Body of pancreas (tissue), 4 donors: Measurements from ENCODE around the gene CCL13. TPM values are rescaled to one million over a fixed set of nuclear protein-coding genes. Genes with fewer than 3 reads are reported as not detected.

Source experiments
- ATAC-seq: fragments of 150-250 bp; one replicate; pipeline ENCODE4 v1.9.1; 2016
- DNase-seq, 4 donors: peaks; one replicate each; pipeline ENCODE4 v3.0.0-alpha.2; 2019
- H3K27ac ChIP-seq, 4 donors: fragments of 200-600 bp; sonication (generic); 1 replicate in 3 of 4; 2 replicates in 1 of 4; pipeline versions ENCODE4 v1.5.1 to v1.6.1; 2016 to 2019; ENCODE audit warnings: mild to moderate bottlenecking in 1 of 4, mixed read lengths in 1 of 4, moderate library complexity in 1 of 4
- H3K27me3 ChIP-seq, 2 donors: fragments of 200-600 bp; sonication (generic); one replicate each; pipeline ENCODE4 v1.6.0; 2016; ENCODE audit warnings: mild to moderate bottlenecking in 1 of 2
- H3K36me3 ChIP-seq, 2 donors: fragments of 200-600 bp; sonication (generic); replicated peaks in 1 of 2; 2 replicates each; pipeline ENCODE4 v1.5.1; 2016; ENCODE audit warnings: low read depth in 2 of 2; ENCODE audit not compliant: insufficient read depth in 1 of 2
- H3K4me1 ChIP-seq: fragments of 200-600 bp; sonication (generic); one replicate; pipeline ENCODE4 v1.6.0; 2016
- H3K4me3 ChIP-seq, 2 donors: fragments of 200-600 bp; sonication (generic); 1 replicate in 1 of 2; 2 replicates in 1 of 2; pipeline ENCODE4 v1.5.1; 2016 to 2019
- H3K9me3 ChIP-seq, 3 donors: fragments of 200-600 bp; sonication (generic); 1 replicate in 2 of 3; 2 replicates in 1 of 3; pipeline ENCODE4 v1.5.1; 2016
- POLR2A ChIP-seq, 3 donors: fragments of 450-650 bp; IDR thresholded peaks; one replicate each; pipeline ENCODE4 v1.6.1; 2016; ENCODE audit warnings: antibody characterized with exemption in 3 of 3, mild to moderate bottlenecking in 2 of 3
- WGBS, 2 donors: methylation state at CpG; one replicate each; pipeline ENCODE4 v1.1.5; 2017; 5-methylcytosine and 5-hydroxymethylcytosine counted together
- intact Hi-C: fragments of 100-400 bp; cut with DNase I; formaldehyde crosslinking; loops from one replicate; pipeline ENCODE4 v1.15.1; 2023
- total RNA-seq, 2 donors: library from RNA; depleted of rRNA; stranded (reverse); fragments of >200 nt; gene quantifications; one replicate each; pipeline ENCODE4 v1.1.0, GENCODE V29; 2016
- TF ChIP-seq, protein P1 (sequence below), 7 experiments: fragments of 450-650 bp in 4 of 7; fragments of 200-600 bp in 3 of 7; sonication (generic) in 3 of 7; IDR thresholded peaks; one replicate each; pipeline ENCODE4 v1.5.1; 2016 to 2019; ENCODE audit warnings: antibody characterized with exemption in 7 of 7

CCL13 gene
- not detected for total RNA-seq

DNA sequence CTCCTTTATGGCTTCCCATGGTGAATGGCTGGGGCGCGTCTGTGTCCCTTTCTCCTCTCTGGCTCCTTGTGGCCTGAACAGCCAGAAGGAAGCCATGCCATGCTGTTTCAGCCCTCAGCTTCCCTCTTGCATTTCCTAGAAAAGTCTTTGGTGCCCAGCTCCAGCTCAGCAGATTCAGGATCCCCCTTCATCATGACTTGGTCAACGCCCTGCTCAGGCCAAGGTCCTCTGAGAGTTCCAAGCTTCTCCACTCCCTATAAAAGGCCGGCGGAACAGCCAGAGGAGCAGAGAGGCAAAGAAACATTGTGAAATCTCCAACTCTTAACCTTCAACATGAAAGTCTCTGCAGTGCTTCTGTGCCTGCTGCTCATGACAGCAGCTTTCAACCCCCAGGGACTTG lies at the start of gene CCL13:
Gene CCL13, plus strand, starts transcription at position 287 of the 400 bp plus-strand sequence. Its CDS starts 47 bp downstream, at position 334.
- ATAC-seq = no peak
- Histone ChIP-seq H3K27ac (no peak within 1 kb of the TSS), H3K4me3 (no peak within 1 kb of the TSS), H3K4me1 (no peaks in the 10 kb centered on the region), H3K27me3 (no peaks in the 10 kb centered on the region), H3K9me3 (no peaks in the 10 kb centered on the region), H3K36me3 (no peaks in the 10 kb centered on the region)
- intact Hi-C loops = no loop called here
- WGBS, 2 donors = 79 to 86% methylated on average over 5 of the region's 5 CpGs
- DNase-seq = no peak
- TF ChIP-seq, protein P1, sequence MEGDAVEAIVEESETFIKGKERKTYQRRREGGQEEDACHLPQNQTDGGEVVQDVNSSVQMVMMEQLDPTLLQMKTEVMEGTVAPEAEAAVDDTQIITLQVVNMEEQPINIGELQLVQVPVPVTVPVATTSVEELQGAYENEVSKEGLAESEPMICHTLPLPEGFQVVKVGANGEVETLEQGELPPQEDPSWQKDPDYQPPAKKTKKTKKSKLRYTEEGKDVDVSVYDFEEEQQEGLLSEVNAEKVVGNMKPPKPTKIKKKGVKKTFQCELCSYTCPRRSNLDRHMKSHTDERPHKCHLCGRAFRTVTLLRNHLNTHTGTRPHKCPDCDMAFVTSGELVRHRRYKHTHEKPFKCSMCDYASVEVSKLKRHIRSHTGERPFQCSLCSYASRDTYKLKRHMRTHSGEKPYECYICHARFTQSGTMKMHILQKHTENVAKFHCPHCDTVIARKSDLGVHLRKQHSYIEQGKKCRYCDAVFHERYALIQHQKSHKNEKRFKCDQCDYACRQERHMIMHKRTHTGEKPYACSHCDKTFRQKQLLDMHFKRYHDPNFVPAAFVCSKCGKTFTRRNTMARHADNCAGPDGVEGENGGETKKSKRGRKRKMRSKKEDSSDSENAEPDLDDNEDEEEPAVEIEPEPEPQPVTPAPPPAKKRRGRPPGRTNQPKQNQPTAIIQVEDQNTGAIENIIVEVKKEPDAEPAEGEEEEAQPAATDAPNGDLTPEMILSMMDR (IDR thresholded peaks at IDR 0.05) = no peak
- no peak for TF ChIP-seq POLR2A (IDR thresholded peaks at IDR 0.05)

DNA sequence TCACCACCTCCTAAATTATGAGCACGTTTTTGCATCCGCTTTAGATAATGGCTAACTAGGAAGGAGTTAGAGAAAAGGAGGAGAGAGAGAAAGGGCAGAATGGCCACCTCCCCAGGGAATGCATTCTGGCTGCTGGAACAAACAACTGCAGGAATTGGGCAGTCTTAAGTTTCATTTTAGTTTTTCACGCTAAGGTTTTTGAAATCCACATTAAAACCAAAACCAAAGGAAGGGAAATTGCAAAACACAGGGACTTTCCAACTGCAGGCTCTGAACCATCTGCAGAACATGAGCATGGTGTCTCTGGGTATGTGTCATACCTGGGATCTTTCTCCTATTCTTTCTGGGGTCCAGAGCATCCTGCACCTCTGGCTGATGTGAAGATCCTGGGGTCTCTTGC lies 49.2 kb upstream of the CCL13 start:
- no peaks in the 10 kb centered on the region for H3K9me3 ChIP-seq
- no peaks in the 10 kb centered on the region for H3K4me1 ChIP-seq
- ATAC-seq (no peak), DNase-seq (peak in 1 of 4 donors; percentile 14)
- intact Hi-C loops = loop anchor here (10.0 kb wide), 1 partner anchor 102 kb away; no protein-coding TSS in a partner anchor
- TF ChIP-seq, protein P1 (IDR thresholded peaks at IDR 0.05) = no peak
- TF ChIP-seq POLR2A (IDR thresholded peaks at IDR 0.05) = no peak
- no peak overlapping the region for H3K4me3 ChIP-seq
- no peak overlapping the region for H3K27ac ChIP-seq
- H3K36me3 ChIP-seq = no peaks in the 10 kb centered on the region
- WGBS, 2 donors = 33 to 40% methylated on average over 3 of the region's 3 CpGs
- no peaks in the 10 kb centered on the region for H3K27me3 ChIP-seq

DNA sequence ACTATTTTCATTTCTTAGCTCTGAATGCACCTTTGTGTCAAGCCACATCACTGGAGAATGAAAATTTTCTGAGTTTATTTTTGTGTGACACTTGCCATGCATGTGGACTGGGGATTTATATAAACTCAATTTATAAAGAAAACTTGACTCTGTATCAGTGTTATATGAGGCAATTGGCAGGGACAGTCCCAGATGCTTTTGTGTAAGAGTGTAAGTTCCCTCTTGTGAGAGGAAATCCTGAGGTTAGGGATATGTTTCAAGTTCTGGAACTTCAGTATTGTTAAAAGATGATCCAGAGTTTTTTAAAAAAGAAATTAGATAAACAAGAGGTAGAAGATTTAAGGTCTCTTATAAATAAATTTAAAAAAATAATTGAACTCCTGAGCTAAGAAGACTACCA lies 47.9 kb upstream of the CCL13 start:
- no peaks in the 10 kb centered on the region for H3K27me3 ChIP-seq
- ATAC-seq (no peak), DNase-seq (no peak)
- H3K27ac ChIP-seq = no peak overlapping the region
- H3K4me1 ChIP-seq = no peaks in the 10 kb centered on the region
- H3K36me3 ChIP-seq = no peaks in the 10 kb centered on the region
- no peak overlapping the region for H3K4me3 ChIP-seq
- intact Hi-C loops = loop anchor here (10.0 kb wide), 1 partner anchor 104 kb away; no protein-coding TSS in a partner anchor
- TF ChIP-seq, protein P1 (IDR thresholded peaks at IDR 0.05) = no peak
- no peak for TF ChIP-seq POLR2A (IDR thresholded peaks at IDR 0.05)
- no peaks in the 10 kb centered on the region for H3K9me3 ChIP-seq

GRCh38 chr17:34311291-34311690 lies 45.0 kb upstream of the CCL13 start:
- no peaks in the 10 kb centered on the region for H3K4me1 ChIP-seq
- no peak overlapping the region for H3K4me3 ChIP-seq
- no peak overlapping the region for H3K27ac ChIP-seq
- no peak for DNase-seq
- H3K9me3 ChIP-seq = no peaks in the 10 kb centered on the region
- 67 to 71% methylated on average over 7 of the region's 7 CpGs for WGBS, 2 donors
- intact Hi-C loops = no loop called here
- H3K36me3 ChIP-seq = no peaks in the 10 kb centered on the region
- TF ChIP-seq, protein P1 (IDR thresholded peaks at IDR 0.05) = no peak
- TF ChIP-seq POLR2A (IDR thresholded peaks at IDR 0.05) = no peak
- ATAC-seq = no peak
- no peaks in the 10 kb centered on the region for H3K27me3 ChIP-seq

GRCh38 chr17:34312080-34312479 lies 44.2 kb upstream of the CCL13 start:
- peak overlapping the region in 1 of 4 donors; percentile 12 for H3K27ac ChIP-seq
- WGBS, 2 donors = 25 to 29% methylated on average over 5 of the region's 5 CpGs
- intact Hi-C loops = no loop called here

More at GRCh38 chr17:34312080-34312479, 44.2 kb upstream of the CCL13 start:
- Histone ChIP-seq H3K27me3 (no peaks in the 10 kb centered on the region), H3K36me3 (no peaks in the 10 kb centered on the region), H3K4me3 (no peak overlapping the region), H3K9me3 (no peaks in the 10 kb centered on the region), H3K4me1 (no peaks in the 10 kb centered on the region)
- DNase-seq (no peak), ATAC-seq (peak; percentile 38)
- TF ChIP-seq POLR2A (IDR thresholded peaks at IDR 0.05) = no peak
- TF ChIP-seq, protein P1 (IDR thresholded peaks at IDR 0.05) = no peak
